Upper lobe of left lung (tissue), 4 donors: ENCODE data around the gene KCNAB3.

Source experiments
- CTCF ChIP-seq, 6 experiments: fragments of 450-650 bp in 4 of 6; fragments of 200-600 bp in 2 of 6; sonication (generic) in 2 of 6; IDR thresholded peaks; one replicate each; pipeline ENCODE4 v1.5.1; 2016 to 2019; ENCODE audit warnings: antibody characterized with exemption in 6 of 6
- POLR2A ChIP-seq, 4 donors: fragments of 450-650 bp; IDR thresholded peaks; one replicate each; pipeline ENCODE4 v1.5.1; 2016 to 2017; ENCODE audit warnings: antibody characterized with exemption in 4 of 4, mild to moderate bottlenecking in 2 of 4
- POLR2AphosphoS5 ChIP-seq, 2 donors: sonication (generic); formaldehyde crosslinking; IDR thresholded peaks; one replicate each; pipeline ENCODE4 v1.5.1; 2017; ENCODE audit warnings: antibody characterized with exemption in 2 of 2

GRCh38 chr17:7887482-7888183, 42.0 kb downstream of the KCNAB3 start:
- TF ChIP-seq CTCF (IDR thresholded peaks at IDR 0.05): no peak
- peak; percentile 39 to 50 for TF ChIP-seq POLR2AphosphoS5 (IDR thresholded peaks at IDR 0.05)
- peak in 2 of 4 donors; percentile 57 to 61 for TF ChIP-seq POLR2A (IDR thresholded peaks at IDR 0.05)
